ENCODE results near the gene CTNND2. TPM values are rescaled to one million over a fixed set of nuclear protein-coding genes. Genes with fewer than 3 reads are reported as not detected.

Gene CTNND2
- total and polyA plus RNA-seq, 4 donors, result 0.05 to 0.50 (median 0.27) TPM

- Histone ChIP-seq H3K4me3 (ENCODE audit: low read depth in 1 of 3, low read length in 3 of 3) (no peak overlapping the region), H3K36me3 (ENCODE audit: control insufficient read depth in 4 of 4, insufficient read depth in 3 of 4, low read depth in 1 of 4, low read length in 3 of 4) (no peaks in the 10 kb centered on the region), H3K27me3 (ENCODE audit: control insufficient read depth in 4 of 4, insufficient read depth in 4 of 4, low read length in 3 of 4) (no peaks in the 10 kb centered on the region), H3K9ac (ENCODE audit: low read depth in 1 of 2, low read length in 2 of 2) (no peak overlapping the region), H3K27ac (ENCODE audit: low read depth in 1 of 2, low read length in 2 of 2) (no peak overlapping the region), H3K9me3 (ENCODE audit: control insufficient read depth in 4 of 4, low read length in 3 of 4) (no peaks in the 10 kb centered on the region), H3K4me1 (ENCODE audit: control insufficient read depth in 4 of 4, insufficient read depth in 4 of 4, low read length in 3 of 4) (no peaks in the 10 kb centered on the region)
- no peak for DNase-seq (ENCODE audit: low spot score)
- 74% methylated on average over 4 of the region's 4 CpGs for WGBS
- no peak for TF ChIP-seq HNF4G (IDR thresholded peaks at IDR 0.05)
- no peak for TF ChIP-seq NR2F2 (IDR thresholded peaks at IDR 0.05)
- no peak for TF ChIP-seq TAF1 (conservative IDR thresholded peaks at IDR 0.05)
- no peak for TF ChIP-seq RXRA (IDR thresholded peaks at IDR 0.05)
- TF ChIP-seq ATF3 (IDR thresholded peaks at IDR 0.05), result no peak
- no peak for TF ChIP-seq FOXA1 (IDR thresholded peaks at IDR 0.05)
- TF ChIP-seq GABPA (IDR thresholded peaks at IDR 0.05 in 1 of 2, conservative IDR thresholded peaks at IDR 0.05 in 1 of 2), result no peak
- TF ChIP-seq REST (IDR thresholded peaks at IDR 0.05), result no peak
- no peak for TF ChIP-seq EGR1 (IDR thresholded peaks at IDR 0.05; ENCODE audit: low read depth in 2 of 2)
Measured at GRCh38 chr5:11248966-11249365, 655.3 kb downstream of the CTNND2 start.

- Histone ChIP-seq H3K9ac (ENCODE audit: low read depth in 1 of 2, low read length in 2 of 2) (no peak overlapping the region), H3K4me3 (ENCODE audit: low read depth in 1 of 3, low read length in 3 of 3) (no peak overlapping the region), H3K27ac (ENCODE audit: low read depth in 1 of 2, low read length in 2 of 2) (no peak overlapping the region), H3K27me3 (ENCODE audit: control insufficient read depth in 4 of 4, insufficient read depth in 4 of 4, low read length in 3 of 4) (no peaks in the 10 kb centered on the region), H3K4me1 (ENCODE audit: control insufficient read depth in 4 of 4, insufficient read depth in 4 of 4, low read length in 3 of 4) (no peaks in the 10 kb centered on the region), H3K9me3 (ENCODE audit: control insufficient read depth in 4 of 4, low read length in 3 of 4) (no peaks in the 10 kb centered on the region), H3K36me3 (ENCODE audit: control insufficient read depth in 4 of 4, insufficient read depth in 3 of 4, low read depth in 1 of 4, low read length in 3 of 4) (no peaks in the 10 kb centered on the region)
- no peak for DNase-seq (ENCODE audit: low spot score)
- WGBS, result 93% methylated on average over 3 of the region's 3 CpGs
- TF ChIP-seq HNF4G (IDR thresholded peaks at IDR 0.05) (no peak), FOXA1 (IDR thresholded peaks at IDR 0.05) (no peak), RAD21 (IDR thresholded peaks at IDR 0.05) (no peak), GABPA (IDR thresholded peaks at IDR 0.05 in 1 of 2, conservative IDR thresholded peaks at IDR 0.05 in 1 of 2) (no peak), FOXA2 (IDR thresholded peaks at IDR 0.05) (no peak), RXRA (IDR thresholded peaks at IDR 0.05) (no peak), MAX (IDR thresholded peaks at IDR 0.05) (no peak), JUND (IDR thresholded peaks at IDR 0.05) (no peak), ZBTB33 (IDR thresholded peaks at IDR 0.05) (no peak), CTCF (IDR thresholded peaks at IDR 0.05; ENCODE audit: low read depth, low read length, missing input control) (no peak)
Measured at GRCh38 chr5:11247224-11247623, 657.0 kb downstream of the CTNND2 start.
